ENCODE data around the gene SHANK1.

- TF ChIP-seq CTCF (IDR thresholded peaks at IDR 0.05; ENCODE audit: insufficient read depth, low read length, poor library complexity, severe bottlenecking) = no peak
- no peak for TF ChIP-seq EZH2phosphoT487 (conservative IDR thresholded peaks at IDR 0.05; ENCODE audit: low read length)
These were observed 29.2 kb downstream of the SHANK1 start for GRCh38 chr19:50690439-50690838.

Measured in SU-DHL-6 (cell line).